Loucy (cell line): ENCODE data around the gene FBXO30.

ENCODE experiments used
- H2AFZ ChIP-seq: fragments of 200-600 bp; sonication (generic); 2 replicates; pipeline ENCODE4 v1.6.0; 2016; ENCODE audit warnings: antibody characterized with exemption, mild to moderate bottlenecking, low read length, moderate library complexity
- H3F3A ChIP-seq: fragments of 200-600 bp; 2 replicates; pipeline ENCODE4 v1.6.0; 2016; ENCODE audit warnings: antibody characterized with exemption, low read depth, mild to moderate bottlenecking
- H3K27me3 ChIP-seq: fragments of 200-600 bp; sonication (generic); 2 replicates; pipeline ENCODE4 v1.6.1; 2014; ENCODE audit warnings: low read length, mild to moderate bottlenecking; ENCODE audit not compliant: insufficient read depth, poor library complexity, severe bottlenecking
- H3K36me3 ChIP-seq: fragments of 200-600 bp; sonication (generic); 2 replicates; pipeline ENCODE4 v1.6.1; 2016; ENCODE audit warnings: low read length; ENCODE audit not compliant: insufficient read depth
- H3K4me1 ChIP-seq: fragments of 200-600 bp; sonication (generic); 2 replicates; pipeline ENCODE4 v1.5.1; 2014; ENCODE audit warnings: low read length, mild to moderate bottlenecking; ENCODE audit not compliant: insufficient read depth, poor library complexity, severe bottlenecking
- H3K4me2 ChIP-seq: fragments of 200-600 bp; sonication (generic); 2 replicates; pipeline ENCODE4 v1.6.0; 2014; ENCODE audit warnings: antibody characterized with exemption, low read length, low read depth, mild to moderate bottlenecking; ENCODE audit not compliant: poor library complexity, severe bottlenecking
- H3K4me3 ChIP-seq: fragments of 200-600 bp; sonication (generic); 2 replicates; pipeline ENCODE4 v1.5.1; 2014; ENCODE audit warnings: low read length, mild to moderate bottlenecking, mixed read lengths; ENCODE audit not compliant: poor library complexity, severe bottlenecking
- H3K79me2 ChIP-seq: fragments of 200-600 bp; sonication (generic); 2 replicates; pipeline ENCODE4 v1.6.1; 2014; ENCODE audit warnings: low read length; ENCODE audit not compliant: insufficient read depth
- H3K9ac ChIP-seq: fragments of 200-600 bp; sonication (generic); 2 replicates; pipeline ENCODE4 v1.6.0; 2014; ENCODE audit warnings: mild to moderate bottlenecking, low read depth, low read length, moderate library complexity; ENCODE audit not compliant: poor library complexity, severe bottlenecking
- H3K9me2 ChIP-seq: fragments of 200-600 bp; sonication (generic); replicated peaks from 2 replicates; pipeline ENCODE4 v1.6.1; 2016; ENCODE audit warnings: low read depth, low read length, mixed read lengths
- H3K9me3 ChIP-seq: fragments of 200-600 bp; sonication (generic); 2 replicates; pipeline ENCODE4 v1.6.1; 2014; ENCODE audit warnings: mild to moderate bottlenecking, antibody characterized with exemption, low read length, low read depth; ENCODE audit not compliant: insufficient read depth
- H4K20me1 ChIP-seq: fragments of 200-600 bp; sonication (generic); 2 replicates; pipeline ENCODE4 v1.6.0; 2014; ENCODE audit warnings: antibody characterized with exemption, low read length, mild to moderate bottlenecking; ENCODE audit not compliant: insufficient read depth, poor library complexity, severe bottlenecking
- CTCF ChIP-seq: fragments of 200-600 bp; sonication (generic); conservative IDR thresholded peaks from 2 replicates; pipeline ENCODE4 v1.5.1; 2014; ENCODE audit warnings: mild to moderate bottlenecking, antibody characterized with exemption, low read length
- EZH2phosphoT487 ChIP-seq: fragments of 200-600 bp; IDR thresholded peaks from 2 replicates; pipeline ENCODE4 v1.6.1; 2018; ENCODE audit warnings: antibody characterized with exemption, mild to moderate bottlenecking, moderate library complexity, borderline replicate concordance

FBXO30 gene

GRCh38 chr6:145802141-145802540, 12.5 kb downstream of the FBXO30 start:
- Histone ChIP-seq H4K20me1 (peaks cover 31% of the 10 kb centered on the region), H2AFZ (no peak overlapping the region), H3K4me2 (peak overlapping the region; percentile 47), H3F3A (no peaks in the 10 kb centered on the region), H3K27me3 (no peaks in the 10 kb centered on the region), H3K9ac (no peak overlapping the region), H3K4me3 (no peak overlapping the region), H3K4me1 (peaks cover 42% of the 10 kb centered on the region), H3K9me2 (no peaks in the 10 kb centered on the region), H3K79me2 (peaks cover 69% of the 10 kb centered on the region), H3K36me3 (peaks cover 57% of the 10 kb centered on the region), H3K9me3 (no peaks in the 10 kb centered on the region)
- TF ChIP-seq EZH2phosphoT487 (no peak), CTCF (no peak)

- TF ChIP-seq CTCF (no peak), EZH2phosphoT487 (no peak)
- peaks cover 38% of the 10 kb centered on the region for H3K4me1 ChIP-seq
- H3K9me2 ChIP-seq = no peaks in the 10 kb centered on the region
- H3F3A ChIP-seq = no peaks in the 10 kb centered on the region
- no peak overlapping the region for H2AFZ ChIP-seq
- H3K79me2 ChIP-seq = peaks cover 63% of the 10 kb centered on the region
- H3K36me3 ChIP-seq = peaks cover 54% of the 10 kb centered on the region
- no peaks in the 10 kb centered on the region for H3K9me3 ChIP-seq
- peak overlapping the region; percentile 47 for H3K4me2 ChIP-seq
- H3K27me3 ChIP-seq = no peaks in the 10 kb centered on the region
- H3K9ac ChIP-seq = peak overlapping the region; percentile 31
- peak overlapping the region; percentile 28 for H3K4me3 ChIP-seq
- peaks cover 30% of the 10 kb centered on the region for H4K20me1 ChIP-seq
Measured at GRCh38 chr6:145801021-145801420, 13.6 kb downstream of the FBXO30 start.

GRCh38 chr6:145798530-145798929, 16.1 kb downstream of the FBXO30 start:
- Histone ChIP-seq H3K9ac (no peak overlapping the region), H3F3A (no peaks in the 10 kb centered on the region), H3K4me3 (no peak overlapping the region), H3K36me3 (peaks cover 29% of the 10 kb centered on the region), H3K9me2 (no peaks in the 10 kb centered on the region), H3K4me1 (peaks cover 28% of the 10 kb centered on the region), H3K9me3 (no peaks in the 10 kb centered on the region), H3K4me2 (peak overlapping the region; percentile 47), H2AFZ (no peak overlapping the region), H3K79me2 (peaks cover 38% of the 10 kb centered on the region), H3K27me3 (no peaks in the 10 kb centered on the region), H4K20me1 (peaks cover 30% of the 10 kb centered on the region)
- TF ChIP-seq CTCF = no peak
- no peak for TF ChIP-seq EZH2phosphoT487
